Endothelial cell of umbilical vein (primary cell): ENCODE measurements around the gene ARF5. TPM values are rescaled to one million over a fixed set of nuclear protein-coding genes. Genes with fewer than 3 reads are reported as not detected.

Experiments
- BruUV-seq: library from RNA; stranded (reverse); fragments of 400-500 nt; replicated peaks from 2 replicates; lab custom pipeline; 2021; lab: Mats Ljungman, UMichigan
- CTCF ChIA-PET: fragments of 300-600, 350-600 bp; sonication (Branson Sonifier 250); formaldehyde crosslinking; loops from one replicate; lab custom pipeline; 2021; ENCODE audit warnings: antibody characterized with exemption, inconsistent platforms; lab: Charles Lee
- POLR2A ChIA-PET: fragments of 300-600, 350-600 bp; sonication (Branson Sonifier 250); formaldehyde crosslinking; loops from one replicate; lab custom pipeline; 2021; ENCODE audit warnings: antibody characterized with exemption, inconsistent platforms; lab: Charles Lee
- DNase-seq: peaks from one replicate; pipeline ENCODE4 v3.0.0-alpha.2; 2011; ENCODE audit warnings: low read depth, low spot score
- FAIRE-seq: peaks from 2 replicates; lab custom pipeline; 2011; peaks lifted over from hg19 to GRCh38; lab: Jason Lieb, UNC
- H2AFZ ChIP-seq: 2 replicates; pipeline ENCODE4 v1.6.0; 2012; ENCODE audit warnings: low read depth, low read length, control low read depth, inconsistent platforms
- H3K27ac ChIP-seq: 2 replicates; pipeline ENCODE4 v1.5.1; 2011; ENCODE audit warnings: low read depth, mild to moderate bottlenecking, control low read depth, low read length, moderate library complexity; ENCODE audit not compliant: insufficient read depth
- H3K27me3 ChIP-seq, 2 experiments: 2 replicates each; pipeline versions ENCODE4 v1.6.0 to v1.6.1; 2011; ENCODE audit warnings: low read length in 2 of 2, mixed read lengths in 1 of 2; ENCODE audit not compliant: control insufficient read depth in 2 of 2, insufficient read depth in 2 of 2
- H3K36me3 ChIP-seq, 2 experiments: 2 replicates in 1 of 2; 3 replicates in 1 of 2; pipeline ENCODE4 v1.5.1; 2011; ENCODE audit warnings: low read length in 2 of 2, mild to moderate bottlenecking in 1 of 2, moderate library complexity in 1 of 2; ENCODE audit not compliant: control insufficient read depth in 2 of 2, insufficient read depth in 2 of 2; ENCODE audit errors: extremely low read depth in 1 of 2
- H3K4me1 ChIP-seq: 3 replicates; pipeline ENCODE4 v1.5.1; 2011; ENCODE audit warnings: mild to moderate bottlenecking, low read length; ENCODE audit not compliant: control insufficient read depth, insufficient read depth; ENCODE audit errors: extremely low read depth
- H3K4me2 ChIP-seq: 2 replicates; pipeline ENCODE4 v1.6.1; 2011; ENCODE audit warnings: low read length, control low read depth, mixed read lengths; ENCODE audit not compliant: insufficient read depth
- H3K4me3 ChIP-seq, 3 experiments: fragments of 200-600 bp in 1 of 3; sonication (generic), shearing (Covaris generic) in 1 of 3; replicated peaks in 1 of 3; 2 replicates each; pipeline ENCODE4 v1.5.1; 2011 to 2016; ENCODE audit warnings: control low read depth in 3 of 3, low read length in 3 of 3, mild to moderate bottlenecking in 2 of 3, inconsistent platforms in 1 of 3, low read depth in 1 of 3, moderate library complexity in 1 of 3; ENCODE audit not compliant: insufficient read depth in 1 of 3
- H3K79me2 ChIP-seq: 2 replicates; pipeline ENCODE4 v1.6.0; 2012; ENCODE audit warnings: low read length, inconsistent platforms; ENCODE audit not compliant: control insufficient read depth, insufficient read depth
- H3K9ac ChIP-seq: replicated peaks from 2 replicates; pipeline ENCODE3; 2011; ENCODE audit warnings: low read length, control low read depth; ENCODE audit not compliant: insufficient read depth; ENCODE audit errors: extremely low read depth
- H3K9me1 ChIP-seq: replicated peaks from 3 replicates; pipeline ENCODE4 v1.6.0; 2011; ENCODE audit warnings: mild to moderate bottlenecking, low read length; ENCODE audit not compliant: control insufficient read depth, insufficient read depth; ENCODE audit errors: extremely low read depth
- H3K9me3 ChIP-seq: replicated peaks from 2 replicates; pipeline ENCODE4 v1.5.1; 2012; ENCODE audit warnings: low read length, inconsistent platforms; ENCODE audit not compliant: control insufficient read depth, insufficient read depth
- H4K20me1 ChIP-seq: replicated peaks from 2 replicates; pipeline ENCODE3; 2011; ENCODE audit warnings: mild to moderate bottlenecking, low read length; ENCODE audit not compliant: control insufficient read depth, insufficient read depth; ENCODE audit errors: extremely low read depth
- EZH2 ChIP-seq: IDR thresholded peaks from 2 replicates; pipeline ENCODE4 v1.6.1; 2012; ENCODE audit warnings: borderline replicate concordance, low read depth, mild to moderate bottlenecking, moderate library complexity, low read length, inconsistent platforms; ENCODE audit not compliant: severe bottlenecking
- GATA2 ChIP-seq: IDR thresholded peaks from 2 replicates; pipeline ENCODE4 v1.7.0; 2011; ENCODE audit warnings: low read depth, mild to moderate bottlenecking, moderate library complexity, mixed read lengths, low read length; ENCODE audit not compliant: insufficient read length, insufficient read depth
- POLR2A ChIP-seq: IDR thresholded peaks from 2 replicates; pipeline ENCODE4 v1.6.1; 2012; ENCODE audit warnings: low read depth, mild to moderate bottlenecking, control low read depth, low read length
- dilution Hi-C: fragments of 300-500 bp; cut with MboI; formaldehyde crosslinking; loops from one replicate; pipeline ENCODE4 v1.15.0; 2019; ENCODE audit warnings: low sequenced_read_pairs; ENCODE audit not compliant: extremely low pct_ligation_motif_present
- intact Hi-C: fragments of 100-400 bp; cut with micrococcal nuclease; formaldehyde crosslinking; loops from one replicate; pipeline ENCODE4 v1.10.0; 2022
- polyA plus RNA-seq, 4 experiments: library from polyadenylated mRNA; depleted of rRNA in 3 of 4; stranded (reverse) in 3 of 4; unstranded in 1 of 4; fragments of >200 nt; gene quantifications; 2 replicates each; pipeline versions ENCODE4 v1.2.1 to v1.2.3, GENCODE V29; 2011 to 2012; ENCODE audit warnings: missing spikeins in 1 of 4
- total RNA-seq: library from RNA; stranded (reverse); gene quantifications from 2 replicates; pipeline ENCODE4 v1.2.3, GENCODE V29; 2021
- TF ChIP-seq, protein P1 (sequence below), 2 donors: IDR thresholded peaks; 1 replicate in 1 of 2; 2 replicates in 1 of 2; pipeline ENCODE4 v1.5.1; 2011; ENCODE audit warnings: low read length in 2 of 2, mild to moderate bottlenecking in 2 of 2, moderate library complexity in 2 of 2, control low read depth in 1 of 2, inconsistent platforms in 1 of 2, low read depth in 1 of 2; ENCODE audit not compliant: insufficient read depth in 1 of 2; ENCODE audit errors: extremely low read depth in 1 of 2
- TF ChIP-seq, protein P2 (sequence below): IDR thresholded peaks from 2 replicates; pipeline ENCODE4 v1.6.1; 2011; ENCODE audit not compliant: insufficient read depth, insufficient read length

Gene ARF5
- total and polyA plus RNA-seq, 2 donors (not counting 3 experiments of a cell fraction or from before 2014, with no cell fraction given): 122 to 428 TPM

DNA sequence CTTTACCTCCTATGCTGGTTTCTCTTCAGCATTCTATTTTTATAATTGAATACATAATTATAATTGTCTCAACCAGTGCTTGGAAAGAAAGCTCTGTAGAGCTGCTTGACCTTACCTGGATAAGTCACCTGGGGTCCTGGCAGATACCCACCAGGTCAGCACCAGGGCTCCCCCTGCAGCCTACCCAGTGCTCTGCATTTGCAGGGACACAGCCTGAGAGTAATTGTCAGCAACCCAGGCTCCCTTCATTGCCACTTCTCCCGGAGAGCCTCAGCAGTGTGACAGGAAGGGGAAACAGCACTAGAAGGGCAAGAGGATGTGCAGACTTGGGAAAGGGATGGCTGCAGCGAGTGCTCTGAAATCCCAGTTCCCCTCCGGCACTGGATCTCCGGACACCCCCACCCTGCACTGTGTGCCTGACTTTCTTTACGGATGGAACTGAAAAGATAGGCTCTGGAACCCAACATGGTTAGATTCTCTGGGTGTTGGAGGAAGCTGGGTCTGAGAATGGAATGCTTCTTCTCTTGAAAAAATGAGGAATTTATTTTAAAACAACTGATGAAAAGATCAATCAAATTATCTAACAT lies 41.1 kb downstream of the ARF5 start:
- POLR2A ChIA-PET: no interaction called here
- Histone ChIP-seq H3K79me2 (no peaks in the 10 kb centered on the region), H3K4me2 (no peak overlapping the region), H4K20me1 (no peaks in the 10 kb centered on the region), H3K9me3 (no peaks in the 10 kb centered on the region), H3K9me1 (no peaks in the 10 kb centered on the region), H3K27ac (no peak overlapping the region), H3K27me3 (peaks cover 6 to 19% of the 10 kb centered on the region in 2 experiments), H3K9ac (no peak overlapping the region), H3K36me3 (no peaks in the 10 kb centered on the region), H3K4me3 (no peak overlapping the region), H3K4me1 (no peaks in the 10 kb centered on the region), H2AFZ (no peak overlapping the region)
- no peak for TF ChIP-seq POLR2A
- TF ChIP-seq, protein P1, sequence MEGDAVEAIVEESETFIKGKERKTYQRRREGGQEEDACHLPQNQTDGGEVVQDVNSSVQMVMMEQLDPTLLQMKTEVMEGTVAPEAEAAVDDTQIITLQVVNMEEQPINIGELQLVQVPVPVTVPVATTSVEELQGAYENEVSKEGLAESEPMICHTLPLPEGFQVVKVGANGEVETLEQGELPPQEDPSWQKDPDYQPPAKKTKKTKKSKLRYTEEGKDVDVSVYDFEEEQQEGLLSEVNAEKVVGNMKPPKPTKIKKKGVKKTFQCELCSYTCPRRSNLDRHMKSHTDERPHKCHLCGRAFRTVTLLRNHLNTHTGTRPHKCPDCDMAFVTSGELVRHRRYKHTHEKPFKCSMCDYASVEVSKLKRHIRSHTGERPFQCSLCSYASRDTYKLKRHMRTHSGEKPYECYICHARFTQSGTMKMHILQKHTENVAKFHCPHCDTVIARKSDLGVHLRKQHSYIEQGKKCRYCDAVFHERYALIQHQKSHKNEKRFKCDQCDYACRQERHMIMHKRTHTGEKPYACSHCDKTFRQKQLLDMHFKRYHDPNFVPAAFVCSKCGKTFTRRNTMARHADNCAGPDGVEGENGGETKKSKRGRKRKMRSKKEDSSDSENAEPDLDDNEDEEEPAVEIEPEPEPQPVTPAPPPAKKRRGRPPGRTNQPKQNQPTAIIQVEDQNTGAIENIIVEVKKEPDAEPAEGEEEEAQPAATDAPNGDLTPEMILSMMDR (IDR thresholded peaks at IDR 0.05; ENCODE audit: extremely low read depth in 1 of 2, insufficient read depth in 1 of 2, low read depth in 1 of 2, low read length in 2 of 2): peak; percentile 26 to 36
- no peak for TF ChIP-seq GATA2
- TF ChIP-seq, protein P2, sequence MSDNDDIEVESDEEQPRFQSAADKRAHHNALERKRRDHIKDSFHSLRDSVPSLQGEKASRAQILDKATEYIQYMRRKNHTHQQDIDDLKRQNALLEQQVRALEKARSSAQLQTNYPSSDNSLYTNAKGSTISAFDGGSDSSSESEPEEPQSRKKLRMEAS: no peak
- TF ChIP-seq EZH2: no peak
- DNase-seq (no peak), FAIRE-seq (no peak)
- CTCF ChIA-PET: interaction anchor here (0.5 to 2.2 kb wide), 9 partner anchors 8 to 580 kb away, joined by 3 to 10 read pairs (median 3); no protein-coding TSS in a partner anchor
- dilution Hi-C loops: no loop called here
- BruUV-seq: no TSS peak
- intact Hi-C loops: loop anchor here (10.0 kb wide), 1 partner anchor 125 kb away; no protein-coding TSS in a partner anchor
